BE2C (cell line): ENCODE data around the gene CGB3.
A peak's percentile ranks its signal among the peaks of the same experiment; 100 is the strongest.
"Not testable (repeated sequence)": the region's sequence is repeated elsewhere in the genome, so short reads cannot be mapped to it uniquely, and the experiment has no call there.

ENCODE experiments used
- DNase-seq: peaks from one replicate; pipeline ENCODE4 v3.0.0-alpha.2; 2020
- H3K27me3 ChIP-seq: fragments of 250-450 bp; sonication (Bioruptor Pico); 2 replicates; pipeline ENCODE4 v1.5.1; 2020; ENCODE audit warnings: mild to moderate bottlenecking
- H3K36me3 ChIP-seq: fragments of 250-450 bp; sonication (Bioruptor Pico); 2 replicates; pipeline ENCODE4 v1.5.1; 2020; ENCODE audit warnings: mild to moderate bottlenecking
- H3K4me1 ChIP-seq: fragments of 250-450 bp; sonication (Bioruptor Pico); 2 replicates; pipeline ENCODE4 v1.5.1; 2020
- H3K4me3 ChIP-seq: 2 replicates; pipeline ENCODE4 v1.5.1; 2011; ENCODE audit warnings: low read depth, low read length
- H3K9me3 ChIP-seq: fragments of 250-450 bp; sonication (Bioruptor Pico); 2 replicates; pipeline ENCODE4 v1.5.1; 2020
- CTCF ChIP-seq: IDR thresholded peaks from 2 replicates; pipeline ENCODE4 v1.5.1; 2012; ENCODE audit warnings: mild to moderate bottlenecking, low read depth, low read length

Gene CGB3

GRCh38 chr19:49038111-49038510, 14.0 kb upstream of the CGB3 start:
- not testable (repeated sequence) for H3K9me3 ChIP-seq, H3K4me1 ChIP-seq, H3K4me3 ChIP-seq, H3K36me3 ChIP-seq, H3K27me3 ChIP-seq, DNase-seq

- not testable (repeated sequence) for H3K36me3 ChIP-seq, H3K4me1 ChIP-seq, H3K9me3 ChIP-seq, H3K27me3 ChIP-seq
- TF ChIP-seq CTCF: peak; percentile 74
- DNase-seq: peak; percentile 87
- H3K4me3 ChIP-seq: peak within 1 kb of the TSS; percentile 44
These were observed 12.7 kb upstream of the CGB3 start, which contains the start of gene CGB1 for GRCh38 chr19:49036815-49037214. CGB1 (minus strand) TSS chr19:49036895; CDS start chr19:49036711, 184 bp downstream.

GRCh38 chr19:49031642-49032301, 7.6 kb upstream of the CGB3 start, which contains the start of gene CGB2:
CGB2 (plus strand) TSS chr19:49031890; CDS start chr19:49032096, 206 bp downstream.
- peak; percentile 91 for DNase-seq
- peak; percentile 71 for TF ChIP-seq CTCF
- not testable (repeated sequence) for H3K4me1 ChIP-seq, H3K27me3 ChIP-seq, H3K9me3 ChIP-seq, H3K36me3 ChIP-seq
- H3K4me3 ChIP-seq: peak within 1 kb of the TSS; percentile 31

- DNase-seq: not testable (repeated sequence)
These were observed 6.2 kb upstream of the CGB3 start for GRCh38 chr19:49030323-49030722.

GRCh38 chr19:49029749-49030148, 5.6 kb upstream of the CGB3 start:
- not testable (repeated sequence) for DNase-seq, H3K36me3 ChIP-seq, H3K9me3 ChIP-seq, H3K27me3 ChIP-seq, H3K4me3 ChIP-seq, H3K4me1 ChIP-seq

More at GRCh38 chr19:49030323-49030722, 6.2 kb upstream of the CGB3 start:
- not testable (repeated sequence) for H3K4me3 ChIP-seq, H3K27me3 ChIP-seq, H3K36me3 ChIP-seq, H3K4me1 ChIP-seq, H3K9me3 ChIP-seq

- not testable (repeated sequence) for H3K9me3 ChIP-seq, H3K27me3 ChIP-seq, DNase-seq, H3K4me1 ChIP-seq, H3K36me3 ChIP-seq, H3K4me3 ChIP-seq
These were observed 4.6 kb upstream of the CGB3 start for GRCh38 chr19:49028686-49029085.

GRCh38 chr19:49025599-49025998, 1.5 kb upstream of the CGB3 start:
- not testable (repeated sequence) for DNase-seq, H3K4me1 ChIP-seq, H3K27me3 ChIP-seq

GRCh38 chr19:49025088-49025487, 955 bp upstream of the CGB3 start:
- DNase-seq, H3K36me3 ChIP-seq, H3K27me3 ChIP-seq, H3K9me3 ChIP-seq, H3K4me3 ChIP-seq, H3K4me1 ChIP-seq: not testable (repeated sequence)

More at GRCh38 chr19:49025599-49025998, 1.5 kb upstream of the CGB3 start:
- not testable (repeated sequence) for H3K36me3 ChIP-seq, H3K9me3 ChIP-seq, H3K4me3 ChIP-seq

GRCh38 chr19:49022116-49022515, 2.0 kb downstream of the CGB3 start:
- H3K4me1 ChIP-seq: peaks cover 12% of the 10 kb centered on the region
- no peak for TF ChIP-seq CTCF

More at GRCh38 chr19:49022116-49022515, 2.0 kb downstream of the CGB3 start:
- Histone ChIP-seq H3K36me3 (no peaks in the 10 kb centered on the region), H3K4me3 (no peak overlapping the region), H3K9me3 (no peaks in the 10 kb centered on the region), H3K27me3 (no peaks in the 10 kb centered on the region)
- no peak for DNase-seq
